HTERT RPE-1 (cell line): Measurements from ENCODE around the gene CDH15.

Experiments
- in situ Hi-C: fragments of 300-500 bp; cut with MboI; formaldehyde crosslinking; loops from 4 replicates; pipeline ENCODE4 v1.14.3; 2020; ENCODE audit warnings: low sequenced_read_pairs

CDH15 gene

GRCh38 chr16:89171216-89172170 lies at the start of gene CDH15:
Gene CDH15 (plus strand): TSS chr16:89171748. CDS start chr16:89171832, 84 bp downstream.
- in situ Hi-C loops = no loop called here

GRCh38 chr16:89122322-89122851 lies 49.2 kb upstream of the CDH15 start:
- in situ Hi-C loops = no loop called here

GRCh38 chr16:89123001-89123830 lies 48.3 kb upstream of the CDH15 start:
- in situ Hi-C loops = no loop called here

- in situ Hi-C loops = no loop called here
These were observed 47.8 kb upstream of the CDH15 start for GRCh38 chr16:89123831-89124100.

- in situ Hi-C loops = no loop called here
These were observed 42.2 kb upstream of the CDH15 start for GRCh38 chr16:89129378-89129777.

GRCh38 chr16:89130448-89130847 lies 41.1 kb upstream of the CDH15 start:
- in situ Hi-C loops = no loop called here

GRCh38 chr16:89131783-89132182 lies 39.8 kb upstream of the CDH15 start:
- in situ Hi-C loops = no loop called here

- in situ Hi-C loops = no loop called here
These were observed 39.1 kb upstream of the CDH15 start for GRCh38 chr16:89132194-89133005.

GRCh38 chr16:89133457-89134127 lies 38.0 kb upstream of the CDH15 start:
- in situ Hi-C loops = no loop called here

GRCh38 chr16:89134269-89134668 lies 37.3 kb upstream of the CDH15 start:
- in situ Hi-C loops = no loop called here

- in situ Hi-C loops = no loop called here
These were observed 36.4 kb upstream of the CDH15 start for GRCh38 chr16:89135166-89135565.

GRCh38 chr16:89135971-89136765 lies 35.4 kb upstream of the CDH15 start:
- in situ Hi-C loops = no loop called here

GRCh38 chr16:89136931-89137330 lies 34.6 kb upstream of the CDH15 start:
- in situ Hi-C loops = no loop called here

- in situ Hi-C loops = no loop called here
These were observed 33.7 kb upstream of the CDH15 start for GRCh38 chr16:89137666-89138512.

GRCh38 chr16:89138513-89138795 lies 33.1 kb upstream of the CDH15 start:
- in situ Hi-C loops = no loop called here

- in situ Hi-C loops = no loop called here
These were observed 32.6 kb upstream of the CDH15 start for GRCh38 chr16:89138843-89139520.

GRCh38 chr16:89139907-89140361 lies 31.6 kb upstream of the CDH15 start:
- in situ Hi-C loops = no loop called here

GRCh38 chr16:89140401-89140800 lies 31.1 kb upstream of the CDH15 start:
- in situ Hi-C loops = no loop called here
